GM18867 (cell line): ENCODE results near the gene SOX30.

Experiments used
- ATAC-seq: cut with Tn5 transposase; IDR thresholded peaks from one replicate; pipeline ENCODE4 v1.9.1; 2021; ENCODE audit warnings: mild to moderate bottlenecking, moderate library complexity; ENCODE audit not compliant: unreplicated experiment

SOX30 gene

DNA sequence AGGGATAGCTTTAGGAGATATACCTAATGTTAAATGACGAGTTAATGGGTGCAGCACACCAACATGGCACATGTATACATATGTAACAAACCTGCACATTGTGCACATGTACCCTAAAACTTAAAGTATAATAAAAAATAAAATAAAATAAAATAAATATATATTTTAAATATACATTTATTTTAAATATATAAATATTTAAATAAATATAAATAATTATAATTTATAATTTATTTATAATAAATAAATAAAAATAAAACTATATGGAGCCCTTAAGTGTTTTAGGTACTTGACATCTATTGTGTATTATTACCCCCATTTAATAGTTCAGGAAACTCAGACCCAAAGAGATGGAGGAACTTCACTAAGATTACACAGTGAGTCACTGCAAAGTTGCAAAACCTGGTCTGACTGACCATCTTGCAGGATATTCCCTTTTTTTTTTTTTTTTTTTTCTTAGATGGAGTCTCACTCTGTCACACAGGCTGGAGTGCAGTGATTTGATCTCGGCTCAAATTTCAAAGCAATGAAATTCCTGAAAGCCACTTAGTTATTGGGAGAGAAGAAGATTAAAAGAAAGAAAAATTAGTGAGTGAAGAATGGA is 13.3 kb upstream of the SOX30 start:
- no peak for ATAC-seq

DNA sequence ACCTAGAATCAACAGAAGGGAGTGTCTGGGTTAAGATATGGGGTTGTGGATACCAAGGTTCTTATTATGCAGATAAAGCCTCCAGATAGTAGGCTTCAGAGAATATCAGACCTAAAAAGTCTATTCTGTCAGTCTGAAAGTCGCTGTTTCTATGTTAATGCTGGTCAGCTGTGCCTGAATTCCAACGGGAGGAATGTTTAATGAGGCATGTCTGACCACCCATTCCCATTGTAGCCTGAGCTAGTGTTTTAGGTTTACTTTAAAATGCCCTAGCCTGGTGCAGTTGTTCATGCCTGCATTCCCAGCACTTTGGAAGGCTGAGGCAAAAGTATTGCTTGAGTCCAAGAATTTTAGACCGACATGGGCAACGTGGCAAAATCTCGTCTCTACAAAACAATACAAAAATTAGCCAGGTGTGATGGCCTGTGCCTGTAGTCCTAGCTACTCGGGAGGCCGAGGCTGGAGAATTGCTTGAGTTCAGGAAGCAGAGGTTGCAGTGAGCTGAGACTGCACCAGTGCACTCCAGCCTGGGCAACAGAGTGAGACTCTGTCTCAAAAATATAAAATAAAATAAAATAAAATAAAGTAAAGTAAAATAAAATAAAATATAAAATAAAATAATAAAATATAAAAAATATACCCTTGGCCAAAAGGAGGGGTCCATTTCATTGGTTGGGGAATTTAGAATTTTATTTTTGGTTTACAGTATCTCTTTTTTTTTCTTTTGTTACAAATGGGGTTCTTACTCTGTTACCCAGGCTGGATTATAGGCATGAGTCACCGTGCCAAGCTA is 7.8 kb upstream of the SOX30 start:
- ATAC-seq, result no peak

DNA sequence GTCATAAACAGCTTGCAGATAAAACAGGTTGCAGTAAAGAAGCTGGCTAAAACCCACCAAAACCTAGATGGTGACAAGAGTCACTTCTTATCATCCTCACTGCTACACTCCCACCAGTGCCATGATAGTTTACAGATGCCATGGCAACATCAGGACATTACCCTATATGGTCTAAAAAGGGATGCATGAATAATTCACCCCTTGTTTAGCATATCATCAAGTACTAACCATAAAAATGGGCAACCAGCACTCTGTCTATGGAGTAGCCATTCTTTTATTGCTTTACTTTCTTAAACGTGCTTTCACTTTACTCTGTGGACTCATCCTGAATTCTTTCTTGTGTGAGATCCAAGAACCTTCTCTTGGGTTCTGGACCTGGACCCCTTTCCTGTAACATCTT is 6.7 kb upstream of the SOX30 start:
- no peak for ATAC-seq

DNA sequence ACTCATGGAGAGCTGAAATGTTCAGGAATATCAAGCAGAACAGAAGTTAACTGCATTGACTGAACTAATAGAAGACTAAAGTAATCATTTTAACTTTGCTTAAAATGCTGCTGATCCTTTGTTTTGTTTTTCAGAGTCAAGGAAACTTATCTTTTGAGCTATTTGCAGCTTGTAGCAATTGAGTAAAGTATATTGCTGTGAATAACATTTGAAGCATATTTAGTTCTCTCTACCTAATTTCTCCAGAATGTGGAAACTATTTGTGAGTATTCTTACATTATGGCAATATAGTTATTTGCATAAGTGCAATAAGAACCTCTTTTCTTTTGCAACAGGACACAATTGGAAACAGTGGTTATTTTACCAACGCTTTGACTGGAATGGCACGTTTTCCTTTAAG is 5.3 kb upstream of the SOX30 start:
- ATAC-seq, result no peak

DNA sequence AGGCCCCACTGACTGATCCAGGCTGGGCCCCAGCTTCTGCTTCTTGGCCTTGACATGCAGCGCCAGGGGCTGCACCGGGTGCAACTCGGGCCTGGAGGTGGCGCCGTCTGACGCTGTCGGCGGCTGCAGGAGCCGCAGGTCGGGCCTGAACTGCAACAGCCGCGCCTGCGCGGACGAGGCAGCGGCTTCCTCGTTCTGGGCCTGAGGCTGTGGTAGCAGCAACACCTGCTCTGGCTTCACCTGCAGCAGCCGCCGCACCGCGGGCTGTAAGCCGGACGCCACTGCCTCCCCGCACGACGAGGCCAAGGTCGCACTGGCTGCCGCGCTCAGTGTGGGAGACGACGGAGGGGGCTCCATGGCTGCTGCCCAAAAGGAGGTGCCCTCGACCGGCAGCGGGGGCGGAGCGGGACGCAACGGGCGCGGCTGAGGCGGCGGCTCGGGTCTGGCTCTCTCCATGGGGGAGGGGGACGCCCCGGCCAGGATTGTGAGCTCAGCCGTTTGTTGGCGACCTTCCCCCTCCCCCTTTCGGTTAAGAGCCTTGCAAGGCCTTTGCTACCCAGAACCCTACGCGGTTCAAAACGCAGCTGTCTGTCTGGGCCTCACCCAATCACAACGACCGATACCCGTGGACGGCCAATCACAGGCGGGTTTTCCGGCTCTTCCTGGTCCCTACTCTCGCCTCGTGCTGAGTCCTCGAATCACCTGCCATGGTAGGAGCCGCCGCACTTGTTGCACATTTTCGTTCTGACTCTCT is 438 bp downstream of the SOX30 start:
- peak; percentile 94 for ATAC-seq

DNA sequence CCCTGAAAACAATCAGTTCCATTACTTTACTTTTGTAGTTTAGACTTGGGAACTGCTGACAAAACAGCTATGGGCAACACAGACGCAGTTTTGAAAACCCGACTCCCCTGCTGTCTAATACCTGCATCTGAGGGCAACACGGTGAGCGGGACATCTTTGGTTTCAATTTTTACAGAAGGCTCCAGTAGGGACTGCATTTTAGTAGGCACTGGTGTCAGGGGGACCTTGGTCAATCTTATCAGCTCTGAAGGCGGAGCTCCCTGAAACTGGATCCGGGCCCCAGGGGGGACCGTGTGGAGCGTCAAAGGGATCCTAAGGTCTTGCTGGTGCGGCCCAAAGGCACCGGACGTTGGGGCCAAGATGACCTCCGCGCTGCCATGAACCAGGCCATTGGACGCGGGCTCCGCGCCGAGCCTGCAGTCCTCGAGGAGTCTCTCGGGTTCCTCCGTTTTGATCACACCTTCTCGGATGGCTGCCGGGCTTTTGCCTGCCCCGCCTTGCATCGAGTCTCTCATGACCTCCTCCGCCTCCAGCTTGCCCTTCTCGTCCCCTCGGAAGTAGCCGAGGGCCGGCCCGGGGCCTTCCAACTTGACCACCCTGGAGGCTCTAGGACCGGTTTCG is 1.1 kb downstream of the SOX30 start:
- peak; percentile 48 for ATAC-seq

DNA sequence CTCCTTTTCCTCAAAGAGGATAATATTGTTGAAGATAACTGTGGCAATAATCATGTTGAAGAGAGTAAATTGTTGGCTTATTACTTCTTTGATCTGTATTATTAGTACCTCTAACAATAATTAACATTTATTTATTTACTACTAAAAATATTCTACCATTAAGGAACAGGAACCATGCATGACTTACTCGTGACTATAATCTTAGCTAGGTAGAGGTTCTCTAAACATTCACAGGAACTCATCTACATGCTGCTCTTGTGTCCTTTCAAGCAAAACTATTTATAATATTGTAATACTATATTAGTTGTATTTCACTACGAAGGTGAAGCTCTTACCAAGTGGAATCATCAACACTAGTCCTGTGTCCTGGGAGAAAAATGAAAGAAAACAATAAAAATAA is 3.1 kb downstream of the SOX30 start:
- no peak for ATAC-seq

DNA sequence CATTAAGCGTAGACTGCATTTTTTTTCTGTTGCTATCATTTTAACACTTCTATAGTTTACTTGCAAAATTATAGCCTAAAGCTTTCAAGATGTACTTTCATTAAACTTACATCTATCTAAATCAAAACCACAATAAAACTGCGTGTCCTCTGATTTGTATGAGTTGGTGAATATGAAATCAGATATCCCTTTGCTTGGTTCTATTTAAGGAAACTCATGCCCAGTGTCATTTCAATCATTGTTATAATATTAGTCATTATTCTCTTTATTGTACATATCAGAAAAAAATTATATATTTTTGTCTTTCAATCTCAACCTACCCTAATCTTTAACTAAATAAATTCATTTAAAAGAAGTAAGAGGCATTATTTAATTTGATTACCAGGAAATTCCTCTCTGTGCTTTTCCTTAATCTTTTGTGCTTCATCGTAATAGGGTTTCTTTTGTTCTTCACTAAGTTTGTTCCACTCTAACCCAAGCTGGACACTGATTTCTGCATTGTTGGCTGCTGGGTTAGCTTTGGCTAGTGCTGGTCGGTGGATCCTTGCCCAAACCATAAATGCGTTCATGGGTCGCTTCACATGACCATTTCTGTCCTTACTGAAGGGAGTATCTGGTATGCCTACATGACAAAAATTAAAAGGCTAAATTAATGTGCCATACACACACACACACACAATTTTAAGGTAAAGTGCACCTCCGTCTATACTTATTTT is 3.8 kb downstream of the SOX30 start:
- no peak for ATAC-seq

DNA sequence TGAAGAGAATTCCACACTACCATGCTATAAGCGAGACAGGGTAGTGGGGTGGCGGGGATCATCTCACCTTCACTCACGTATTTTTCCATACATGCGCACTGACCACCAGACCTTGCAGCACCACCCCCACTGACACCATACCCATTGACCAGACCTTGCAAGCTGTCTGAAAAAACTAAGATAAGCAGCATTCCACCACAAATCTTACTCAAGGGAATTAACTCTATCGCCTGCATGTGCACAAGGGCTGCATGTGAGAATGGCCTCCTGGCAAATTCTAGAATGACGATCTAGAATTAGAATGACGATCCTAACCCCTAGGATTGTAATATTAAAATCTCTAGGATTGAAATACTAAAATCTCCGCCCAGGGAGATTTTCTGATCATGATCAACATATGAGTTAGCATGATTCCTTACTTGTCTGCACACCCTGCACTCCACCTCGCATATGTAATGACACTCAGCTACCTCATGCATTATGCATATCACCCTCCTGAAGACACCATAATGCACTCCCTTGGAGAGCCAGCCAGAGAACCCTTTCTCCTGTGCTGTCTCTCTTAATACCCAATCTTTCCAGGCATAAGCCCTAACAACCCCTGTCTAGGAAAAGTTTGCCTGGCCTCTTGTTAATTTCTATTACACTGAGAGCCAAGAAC is 11.7 kb downstream of the SOX30 start:
- no peak for ATAC-seq

DNA sequence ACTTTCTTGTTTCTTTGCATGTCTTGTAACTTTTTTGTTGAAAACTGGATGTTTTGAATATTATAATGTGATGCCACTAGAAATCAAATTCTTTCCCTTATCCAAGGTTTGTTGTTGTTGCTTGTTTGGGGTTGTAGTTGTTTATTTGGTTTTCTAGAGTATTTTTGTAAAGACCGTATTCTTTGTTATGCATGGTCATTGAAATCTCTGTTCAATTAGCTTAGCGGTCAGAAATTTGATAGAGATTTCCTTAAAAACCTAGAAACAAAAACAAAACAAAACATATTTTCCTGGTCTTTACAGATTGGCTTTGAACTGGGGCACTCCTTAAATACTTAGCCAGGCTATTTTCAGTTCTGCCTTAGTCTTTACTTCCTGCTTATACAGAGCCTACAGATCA is 21.9 kb downstream of the SOX30 start:
- no peak for ATAC-seq

DNA sequence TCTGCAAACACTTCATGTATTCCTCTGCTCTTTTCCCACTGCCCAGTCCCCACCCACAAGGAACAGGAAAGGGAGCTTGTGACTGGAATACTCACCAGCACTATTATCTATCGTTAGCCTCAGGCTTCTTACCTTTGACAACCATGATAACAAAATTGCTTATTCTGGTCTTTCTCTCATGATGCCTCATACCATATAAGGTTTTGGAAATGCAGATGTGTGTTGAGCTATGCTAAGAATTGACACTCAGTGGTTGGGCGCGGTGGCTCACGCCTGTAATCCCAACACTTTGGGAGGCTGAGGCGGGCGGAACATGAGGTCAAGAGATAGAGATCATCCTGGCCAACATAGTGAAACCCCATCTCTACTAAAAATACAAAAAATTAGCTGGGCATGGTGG is 25.4 kb downstream of the SOX30 start:
- no peak for ATAC-seq

DNA sequence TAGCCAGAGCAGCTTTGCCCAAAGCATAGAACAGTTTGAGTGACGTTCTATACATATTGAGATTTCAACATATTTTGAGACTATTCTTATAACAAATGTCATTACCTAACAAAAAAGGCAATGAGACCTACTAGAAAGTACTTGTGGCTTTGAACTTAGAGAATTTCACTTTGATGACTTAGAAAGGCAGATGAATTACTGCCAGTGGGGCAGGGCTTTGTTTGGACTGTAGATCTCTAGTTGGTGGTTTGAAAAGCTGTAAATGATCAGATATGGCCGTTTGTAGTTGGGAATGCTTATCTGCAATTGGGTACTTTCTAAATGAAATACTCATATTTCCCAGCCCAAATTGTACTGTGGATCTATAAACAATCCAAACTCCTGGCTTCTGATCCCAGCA is 28.1 kb downstream of the SOX30 start:
- ATAC-seq, result no peak

DNA sequence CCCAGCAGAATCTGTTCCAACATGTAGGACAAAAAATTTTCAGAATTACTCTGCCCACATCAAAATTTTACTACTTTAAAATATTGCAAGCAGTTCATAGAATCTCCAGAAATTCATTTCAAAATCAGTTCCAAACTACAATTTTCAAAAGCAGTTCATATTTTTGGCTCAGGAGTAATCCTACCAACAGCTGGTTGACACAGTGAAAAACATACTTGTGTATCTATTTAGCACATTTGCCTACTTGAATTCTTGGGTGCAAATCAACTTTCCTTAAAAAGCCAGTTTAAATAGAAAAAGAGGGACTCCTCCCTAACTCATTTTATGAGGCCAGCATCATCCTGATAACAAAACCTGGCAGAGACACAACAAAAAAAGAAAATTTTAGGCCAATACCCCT is 31.5 kb downstream of the SOX30 start:
- ATAC-seq, result no peak

DNA sequence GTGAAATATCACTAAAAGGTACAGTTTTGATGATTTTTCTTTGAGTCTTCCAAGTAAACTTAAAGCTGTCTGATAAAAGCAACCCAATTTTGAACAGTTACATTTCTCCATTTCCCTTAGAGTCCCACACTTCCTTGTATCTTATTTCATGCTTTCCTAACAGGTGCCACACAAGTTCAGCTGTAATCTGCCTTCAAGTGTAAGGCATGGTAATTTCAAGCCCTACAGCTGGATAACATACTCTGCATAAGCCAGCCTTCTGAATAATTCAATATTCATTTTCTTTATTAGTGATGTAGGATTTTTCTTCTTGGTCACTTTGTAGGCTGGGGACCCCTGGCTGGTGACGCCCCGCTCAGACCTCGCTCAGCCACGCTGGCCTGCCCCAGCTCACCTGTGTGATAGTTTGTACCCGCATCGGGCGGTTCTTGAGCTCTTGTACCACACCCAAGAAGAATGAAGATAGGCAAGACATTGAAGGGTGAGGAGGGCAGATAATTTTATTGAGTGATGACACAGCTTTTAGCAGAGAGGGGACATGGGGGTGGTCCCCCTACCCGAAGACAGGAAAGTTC is 34.0 kb downstream of the SOX30 start:
- no peak for ATAC-seq

DNA sequence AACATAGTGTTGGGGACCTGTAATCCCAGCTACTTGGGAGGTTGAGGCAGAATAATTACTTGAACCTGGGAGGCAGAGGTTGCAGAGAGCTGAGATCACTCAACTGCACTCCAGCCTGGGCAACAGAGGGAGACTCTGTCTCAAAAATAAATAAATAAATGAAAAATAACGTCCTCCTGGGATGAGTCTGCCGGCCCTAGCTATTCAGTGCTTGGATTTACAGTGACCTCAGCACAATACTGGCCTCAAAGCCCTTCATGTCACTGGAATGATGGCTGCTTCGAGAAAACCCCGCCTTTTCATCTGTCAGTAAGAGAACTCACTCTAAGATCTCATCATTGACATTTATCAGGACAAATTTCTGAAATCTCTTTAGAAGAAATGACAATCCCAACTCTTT is 35.5 kb downstream of the SOX30 start:
- no peak for ATAC-seq

DNA sequence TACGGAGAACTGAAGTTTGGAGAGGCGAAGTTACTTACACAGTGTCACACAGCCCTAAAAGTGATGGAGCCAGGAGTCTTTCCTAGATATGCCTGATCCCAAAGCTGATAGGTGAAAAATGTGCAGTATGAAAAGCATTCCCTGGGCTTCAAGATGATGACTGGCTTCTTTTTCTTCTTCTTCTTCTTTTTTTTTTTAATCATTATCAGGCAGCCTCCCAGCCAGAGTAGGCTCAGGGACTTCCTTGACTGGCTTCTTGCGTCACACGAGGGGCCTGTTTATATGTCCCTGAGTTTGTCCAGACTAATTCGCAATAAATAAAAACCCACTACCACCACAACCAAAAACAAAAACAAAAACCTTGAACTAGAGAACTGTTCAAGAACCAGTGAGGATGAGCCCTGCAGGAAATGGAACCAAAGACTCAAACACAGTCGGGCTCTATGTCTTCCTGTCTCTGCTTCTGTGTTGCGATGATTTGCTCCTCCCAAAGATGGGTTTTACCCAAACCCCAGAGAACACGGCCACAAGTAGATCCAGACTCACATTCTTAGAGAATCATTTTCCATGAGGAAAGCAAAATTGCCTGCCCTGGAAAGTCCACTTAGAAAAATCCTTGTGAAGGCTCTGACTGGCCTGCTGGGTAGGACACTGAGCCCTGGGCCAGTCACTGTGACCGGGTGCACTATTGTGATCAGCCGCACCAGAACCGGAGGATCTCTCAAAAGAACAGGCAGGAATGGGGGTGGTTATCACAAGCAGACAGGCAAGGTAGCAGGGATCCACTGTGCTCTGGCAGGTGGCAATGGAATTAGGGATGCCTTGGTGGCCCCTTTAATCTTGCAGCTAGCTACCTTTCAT is 38.6 kb downstream of the SOX30 start:
- no peak for ATAC-seq

DNA sequence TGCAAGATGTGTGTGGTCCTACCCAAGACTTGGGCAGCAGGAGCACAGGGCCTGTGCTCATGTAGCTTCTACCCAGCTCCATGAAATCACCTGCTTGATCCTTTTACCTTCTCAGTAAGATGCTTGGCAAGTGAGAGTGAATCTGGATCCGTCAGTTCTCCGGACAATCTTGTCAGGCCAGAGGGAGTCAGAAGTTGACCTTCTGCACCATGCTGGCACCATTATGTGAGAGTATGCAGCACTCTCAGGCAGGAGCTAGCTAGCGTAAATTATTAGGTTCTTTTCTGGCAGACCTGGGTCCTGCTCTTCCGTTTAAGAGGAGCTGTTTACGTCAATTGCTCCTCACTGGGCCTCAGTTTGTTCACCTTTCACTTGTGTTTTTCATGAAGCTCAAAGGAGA is 39.7 kb downstream of the SOX30 start:
- ATAC-seq, result no peak

DNA sequence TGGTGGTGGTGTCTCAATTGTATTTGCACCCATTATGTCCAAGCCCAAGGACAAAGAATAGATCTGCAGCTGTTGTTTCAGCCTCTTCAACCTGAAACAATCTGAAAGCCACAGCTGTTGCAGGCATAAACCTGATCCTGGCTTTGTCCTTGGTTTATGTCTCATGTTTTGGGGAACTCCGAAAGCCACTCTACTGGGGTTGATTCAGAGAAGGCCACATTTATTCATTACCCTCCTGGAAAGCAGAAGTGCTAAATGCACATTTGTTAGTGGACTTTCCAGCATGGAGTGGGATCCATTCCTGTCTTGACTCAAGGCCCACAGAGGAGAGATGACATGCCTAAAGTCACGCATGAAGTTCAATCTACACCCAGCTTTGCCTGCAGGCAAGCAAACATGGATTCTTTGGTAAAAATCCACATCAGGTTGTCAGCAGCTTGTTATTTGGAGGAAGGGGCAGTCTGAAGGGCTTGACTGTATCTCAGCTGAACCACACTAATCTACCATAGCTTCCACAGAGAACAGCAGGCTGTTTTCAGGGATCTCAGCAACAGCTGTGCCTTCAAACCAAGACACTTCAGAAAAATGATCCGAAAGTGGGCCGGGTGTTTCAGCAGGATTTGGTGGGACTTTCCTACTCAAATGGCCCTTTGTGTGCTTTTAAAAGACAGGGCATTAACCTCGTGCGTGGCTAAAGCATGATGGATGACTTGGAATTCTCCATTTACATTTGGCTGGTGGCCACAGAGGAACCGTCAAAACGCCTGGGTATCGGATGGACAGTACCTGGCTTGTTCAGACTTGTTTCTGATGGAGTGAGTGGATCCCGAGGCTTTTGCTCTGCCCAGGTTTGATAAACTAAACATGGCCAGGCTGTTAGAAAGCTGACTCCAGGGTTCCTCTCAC is 40.4 kb downstream of the SOX30 start:
- ATAC-seq, result peak; percentile 43
